RWPE1 (cell line): ENCODE measurements around the gene EVL.

Source experiments
- CTCF ChIA-PET: fragments of 350-600 bp; sonication (Branson Sonifier 250); formaldehyde crosslinking; extraction: SDS; loops from one replicate; lab custom pipeline; 2021; lab: Yijun Ruan, JAX
- POLR2A ChIA-PET: fragments of 400-600 bp; formaldehyde crosslinking; extraction: SDS; loops from one replicate; lab custom pipeline; 2020; ENCODE audit warnings: antibody characterized with exemption; ENCODE audit not compliant: low non-redundant PET; lab: Yijun Ruan, JAX
- DNase-seq: peaks from one replicate; pipeline ENCODE4 v3.0.0; 2012; ENCODE audit warnings: low spot score
- H3K27ac ChIP-seq: fragments of 450-650 bp; 2 replicates; pipeline ENCODE4 v1.5.1; 2017
- TF ChIP-seq, protein P1 (sequence below): fragments of 450-650 bp; conservative IDR thresholded peaks from 2 replicates; pipeline ENCODE4 v1.5.1; 2017; ENCODE audit warnings: low read depth, mild to moderate bottlenecking

The EVL gene

GRCh38 chr14:100111931-100112704 lies 46.9 kb downstream of the EVL start:
- ChIA-PET CTCF (interaction anchor here (0.9 to 1.2 kb wide), 2 partner anchors 34 to 81 kb away, joined by 3 read pairs; no protein-coding TSS in a partner anchor), POLR2A (no interaction called here)
- TF ChIP-seq, protein P1, sequence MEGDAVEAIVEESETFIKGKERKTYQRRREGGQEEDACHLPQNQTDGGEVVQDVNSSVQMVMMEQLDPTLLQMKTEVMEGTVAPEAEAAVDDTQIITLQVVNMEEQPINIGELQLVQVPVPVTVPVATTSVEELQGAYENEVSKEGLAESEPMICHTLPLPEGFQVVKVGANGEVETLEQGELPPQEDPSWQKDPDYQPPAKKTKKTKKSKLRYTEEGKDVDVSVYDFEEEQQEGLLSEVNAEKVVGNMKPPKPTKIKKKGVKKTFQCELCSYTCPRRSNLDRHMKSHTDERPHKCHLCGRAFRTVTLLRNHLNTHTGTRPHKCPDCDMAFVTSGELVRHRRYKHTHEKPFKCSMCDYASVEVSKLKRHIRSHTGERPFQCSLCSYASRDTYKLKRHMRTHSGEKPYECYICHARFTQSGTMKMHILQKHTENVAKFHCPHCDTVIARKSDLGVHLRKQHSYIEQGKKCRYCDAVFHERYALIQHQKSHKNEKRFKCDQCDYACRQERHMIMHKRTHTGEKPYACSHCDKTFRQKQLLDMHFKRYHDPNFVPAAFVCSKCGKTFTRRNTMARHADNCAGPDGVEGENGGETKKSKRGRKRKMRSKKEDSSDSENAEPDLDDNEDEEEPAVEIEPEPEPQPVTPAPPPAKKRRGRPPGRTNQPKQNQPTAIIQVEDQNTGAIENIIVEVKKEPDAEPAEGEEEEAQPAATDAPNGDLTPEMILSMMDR = no peak
- DNase-seq = no peak
- no peak overlapping the region; the same call in 1 of the 2 replicates for H3K27ac ChIP-seq

- ChIA-PET CTCF (no interaction called here), POLR2A (no interaction called here)
- TF ChIP-seq, protein P1 = no peak
- DNase-seq = no peak
- no peak overlapping the region for H3K27ac ChIP-seq
These were observed 49.0 kb downstream of the EVL start for GRCh38 chr14:100114109-100114765.

DNA sequence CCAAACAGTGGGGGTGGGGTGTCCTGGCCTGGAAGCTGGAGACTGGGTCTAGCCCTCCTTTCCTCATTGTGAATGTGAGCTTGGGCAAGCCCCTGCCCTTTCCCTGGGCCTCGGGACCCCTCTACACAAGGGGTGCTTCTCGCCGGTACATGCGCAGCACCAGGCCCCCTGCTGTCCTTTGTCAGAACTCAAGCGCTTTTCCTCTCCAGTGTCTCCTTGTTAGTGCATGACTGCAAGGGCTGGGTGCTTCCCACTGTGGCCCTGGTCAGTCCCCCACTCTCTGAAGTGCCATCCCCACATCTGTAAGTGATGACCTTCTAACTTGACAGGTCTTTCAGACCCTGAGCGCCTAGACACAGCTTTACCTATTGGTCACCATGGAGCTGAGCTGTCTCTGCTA lies 50.0 kb downstream of the EVL start:
- TF ChIP-seq, protein P1 = no peak
- no peak overlapping the region for H3K27ac ChIP-seq
- CTCF ChIA-PET = no interaction called here
- POLR2A ChIA-PET = no interaction called here
- DNase-seq = no peak

GRCh38 chr14:100115726-100116125 lies 50.5 kb downstream of the EVL start:
- TF ChIP-seq, protein P1 = no peak
- H3K27ac ChIP-seq = no peak overlapping the region
- no peak for DNase-seq
- ChIA-PET CTCF (no interaction called here), POLR2A (no interaction called here)

DNA sequence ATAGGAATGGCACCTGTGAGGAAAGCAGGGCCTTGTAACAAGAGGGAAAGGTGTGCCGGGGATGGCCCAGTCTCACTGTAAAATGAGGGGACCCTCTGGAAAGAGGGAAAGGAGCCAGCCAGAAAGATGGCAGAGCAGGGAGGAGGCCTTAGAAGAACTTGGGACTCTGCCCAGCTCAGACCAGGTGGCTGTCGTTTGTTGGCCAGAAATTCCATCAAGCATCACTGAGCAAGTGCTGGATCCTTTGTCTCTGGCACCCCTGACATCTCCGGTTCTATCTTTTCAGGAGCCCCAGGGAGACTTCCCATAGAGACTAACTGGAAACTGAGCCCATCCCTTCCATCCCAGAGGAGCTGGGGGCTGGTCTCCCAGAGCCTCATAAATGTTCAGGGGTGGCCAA lies 50.9 kb downstream of the EVL start:
- H3K27ac ChIP-seq = no peak overlapping the region
- TF ChIP-seq, protein P1 = no peak
- ChIA-PET CTCF (no interaction called here), POLR2A (no interaction called here)
- no peak for DNase-seq

DNA sequence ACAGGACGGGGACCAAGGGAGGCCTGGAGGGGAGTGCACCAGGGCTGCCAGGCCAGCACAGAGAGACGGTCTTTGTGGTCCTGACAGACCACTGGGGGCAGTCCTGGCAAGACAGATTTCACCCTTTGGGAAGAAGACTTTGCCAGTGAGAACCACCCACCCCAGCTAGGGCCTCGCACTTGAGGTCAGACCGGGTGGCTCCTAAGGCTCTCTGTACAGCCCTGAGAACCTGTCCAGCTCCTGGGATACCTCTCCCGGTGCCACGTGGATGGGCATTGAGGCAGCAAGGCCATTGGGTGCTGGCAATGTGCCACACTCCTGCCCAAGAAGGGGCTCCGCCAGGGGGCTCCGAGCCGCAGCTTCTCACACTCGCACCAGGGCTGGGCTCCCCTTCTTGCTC lies 51.8 kb downstream of the EVL start:
- TF ChIP-seq, protein P1 = no peak
- no peak for DNase-seq
- no peak overlapping the region for H3K27ac ChIP-seq
- ChIA-PET POLR2A (no interaction called here), CTCF (interaction anchor here (2.1 kb wide), 1 partner anchor 9 kb away, joined by 10 read pairs; no protein-coding TSS in a partner anchor)
